Measurements from ENCODE around the gene CDYL.

The CDYL gene

GRCh38 chr6:4774715-4775493, 1.3 kb upstream of the CDYL start:
- DNase-seq (ENCODE audit: low read depth): peak; percentile 9

- DNase-seq (ENCODE audit: low read depth): peak; percentile 50
These were observed 592 bp upstream of the CDYL start for GRCh38 chr6:4775494-4776130.

DNA sequence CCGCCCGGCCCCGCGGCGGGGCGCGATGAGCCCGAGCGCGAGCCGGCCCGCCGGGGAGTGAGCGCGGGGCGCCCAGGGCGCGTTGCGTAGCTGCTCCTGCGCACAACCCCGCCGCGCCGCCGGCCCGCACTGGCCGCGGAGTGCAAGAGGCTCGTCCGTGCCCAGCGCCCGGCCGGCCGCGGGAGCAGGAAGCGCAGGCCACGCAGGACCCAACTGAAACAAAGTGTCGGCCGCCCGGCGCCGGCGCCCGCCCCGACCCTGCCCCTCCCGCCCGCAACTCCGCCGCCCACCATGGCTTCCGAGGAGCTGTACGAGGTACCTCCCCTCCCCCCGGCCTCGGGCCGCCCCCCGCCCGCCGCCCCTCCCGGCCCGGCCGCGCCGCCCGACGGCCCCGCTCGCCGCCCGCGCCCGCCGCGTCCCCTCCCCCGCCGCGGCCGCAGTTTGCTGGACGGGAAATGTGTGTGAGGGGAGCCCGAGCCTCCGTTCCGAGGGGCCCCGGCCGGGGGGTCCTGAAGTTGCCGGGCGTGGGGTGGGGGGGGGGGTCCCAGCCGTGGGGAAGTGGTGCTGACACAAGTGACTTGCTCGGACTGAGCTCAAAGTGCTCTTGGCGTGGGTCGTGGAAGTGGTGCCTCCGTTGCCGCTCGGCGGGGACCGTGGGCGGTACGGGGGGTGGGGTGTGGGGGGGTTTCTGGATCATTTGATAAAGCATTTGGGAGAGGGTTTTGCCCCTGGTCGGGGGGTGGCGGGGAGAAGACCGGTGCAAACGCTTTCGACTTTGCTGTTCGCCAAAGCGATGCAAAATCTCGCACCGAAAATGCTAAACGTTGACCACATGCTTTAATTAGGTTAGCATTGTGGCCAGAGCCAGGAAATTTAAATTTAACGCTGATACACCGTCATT, 539 bp downstream of the CDYL start:
- peak; percentile 22 for DNase-seq (ENCODE audit: low read depth)

- DNase-seq (ENCODE audit: low read depth): no peak
These were observed 1.3 kb downstream of the CDYL start for GRCh38 chr6:4777394-4777935.

DNA sequence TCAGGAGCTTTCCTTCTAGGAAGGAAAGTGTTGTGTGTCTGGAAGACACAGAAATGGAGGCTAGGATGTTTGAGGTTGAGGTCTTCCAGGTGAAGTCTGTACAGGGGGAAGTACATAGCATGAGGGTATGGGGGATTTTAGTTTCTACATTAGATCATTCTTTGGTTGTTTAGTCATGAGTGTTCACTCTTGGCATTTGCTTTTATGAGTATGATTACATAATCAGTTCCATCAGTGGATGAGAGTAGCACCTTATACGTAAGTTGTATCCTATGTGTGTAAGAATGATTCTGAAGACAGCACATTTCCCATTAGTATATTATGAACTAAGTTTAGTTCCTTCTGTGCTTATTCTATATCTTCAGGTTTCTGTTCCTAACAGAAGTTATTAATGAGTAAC, 1.9 kb downstream of the CDYL start:
- no peak for DNase-seq (ENCODE audit: low read depth)

DNA sequence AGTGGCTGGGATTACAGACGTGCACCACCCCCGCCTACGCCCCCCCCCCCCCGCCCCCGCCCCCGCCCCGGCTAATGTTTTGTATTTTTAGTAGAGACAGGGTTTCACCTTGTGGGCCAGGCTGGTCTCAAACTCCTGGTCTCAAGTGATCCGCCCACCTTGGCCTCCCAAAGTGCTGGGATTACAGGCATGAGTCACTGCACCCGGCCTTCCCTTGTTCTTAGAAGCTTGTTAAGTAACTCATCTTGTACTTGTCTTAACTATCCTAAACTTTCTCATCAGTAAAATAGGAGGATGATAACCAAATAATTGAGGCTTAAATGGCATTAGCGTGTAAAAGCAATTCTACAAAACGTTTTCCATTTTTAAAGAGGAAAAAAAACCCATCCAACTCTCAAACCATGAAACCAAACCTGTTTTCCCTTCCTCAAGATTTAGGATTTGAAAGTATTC, 4.2 kb downstream of the CDYL start:
- DNase-seq (ENCODE audit: low read depth): no peak

GRCh38 chr6:4781426-4781825, 5.2 kb downstream of the CDYL start:
- no peak for DNase-seq (ENCODE audit: low read depth)

- DNase-seq (ENCODE audit: low read depth): no peak
These were observed 5.9 kb downstream of the CDYL start for GRCh38 chr6:4781967-4782575.

DNA sequence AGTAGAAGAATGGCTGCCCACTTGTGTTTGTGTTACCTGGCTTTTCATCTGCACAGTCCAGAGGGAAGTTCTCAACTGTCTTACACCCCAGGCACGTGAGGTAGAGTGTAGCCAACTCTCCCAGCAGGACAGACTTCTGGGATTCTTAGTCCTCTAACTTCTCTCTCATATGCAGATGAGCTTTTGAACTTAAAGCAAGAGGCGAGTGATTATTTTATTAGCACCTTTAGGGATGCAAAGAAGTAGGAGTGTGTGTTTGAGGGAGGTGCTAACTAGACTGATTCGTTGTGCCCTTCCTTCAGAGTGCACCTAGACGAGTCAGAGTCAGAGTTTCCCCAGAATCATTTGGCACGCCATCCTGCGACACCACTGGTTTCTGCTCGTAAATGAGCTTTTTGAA, 10.8 kb downstream of the CDYL start:
- no peak for DNase-seq (ENCODE audit: low read depth)

DNA sequence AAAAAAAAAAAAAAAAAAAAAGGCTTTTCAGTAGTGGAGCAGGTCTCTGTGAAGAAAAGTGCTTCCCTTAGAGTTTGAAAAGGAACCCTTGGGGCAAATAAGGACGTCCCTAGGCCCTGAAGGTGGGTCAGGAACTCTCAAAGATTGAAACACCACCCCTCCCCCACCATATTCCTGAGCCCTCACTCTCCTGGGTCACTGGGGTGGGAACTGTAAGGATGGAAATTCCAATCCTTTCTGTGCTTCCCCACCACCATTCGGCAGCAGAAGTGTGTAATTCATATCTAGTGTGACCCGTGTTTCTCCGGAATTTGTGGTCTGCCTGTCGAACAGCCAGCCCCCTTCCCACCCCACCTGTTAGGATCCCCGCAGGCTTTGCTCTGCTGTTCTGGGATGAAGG, 12.3 kb downstream of the CDYL start:
- no peak for DNase-seq (ENCODE audit: low read depth)

DNA sequence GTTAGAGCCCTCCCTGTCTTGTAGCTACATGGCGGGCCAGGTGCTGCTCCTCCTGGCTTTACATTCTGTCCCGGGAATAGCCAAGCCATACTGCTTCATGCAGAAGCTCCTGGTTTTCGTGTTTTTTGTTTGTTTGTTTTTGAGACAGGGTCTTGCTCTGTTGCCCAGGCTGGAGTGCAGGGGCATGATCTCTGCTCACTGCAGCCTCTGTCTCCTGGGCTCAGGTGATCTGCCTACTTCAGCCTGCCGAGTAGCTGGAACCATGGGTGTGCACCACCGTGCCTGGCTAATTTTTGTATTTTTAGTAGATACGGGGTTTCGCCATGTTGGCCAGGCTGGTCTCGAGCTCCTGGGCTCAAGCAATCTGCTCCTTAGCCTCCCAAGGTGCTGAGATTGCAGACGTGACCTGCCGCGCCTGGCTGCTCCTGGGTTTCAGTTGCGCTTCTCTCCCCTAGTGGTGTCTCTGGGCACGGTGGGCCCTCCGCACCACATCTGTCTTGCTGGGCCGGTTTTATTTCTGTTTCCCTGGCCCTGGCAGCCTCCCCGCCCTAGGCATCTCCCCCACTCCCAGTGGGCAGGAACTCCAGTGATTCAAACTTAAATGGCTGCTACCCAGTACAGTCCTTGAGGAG, 12.9 kb downstream of the CDYL start:
- DNase-seq (ENCODE audit: low read depth): no peak

DNA sequence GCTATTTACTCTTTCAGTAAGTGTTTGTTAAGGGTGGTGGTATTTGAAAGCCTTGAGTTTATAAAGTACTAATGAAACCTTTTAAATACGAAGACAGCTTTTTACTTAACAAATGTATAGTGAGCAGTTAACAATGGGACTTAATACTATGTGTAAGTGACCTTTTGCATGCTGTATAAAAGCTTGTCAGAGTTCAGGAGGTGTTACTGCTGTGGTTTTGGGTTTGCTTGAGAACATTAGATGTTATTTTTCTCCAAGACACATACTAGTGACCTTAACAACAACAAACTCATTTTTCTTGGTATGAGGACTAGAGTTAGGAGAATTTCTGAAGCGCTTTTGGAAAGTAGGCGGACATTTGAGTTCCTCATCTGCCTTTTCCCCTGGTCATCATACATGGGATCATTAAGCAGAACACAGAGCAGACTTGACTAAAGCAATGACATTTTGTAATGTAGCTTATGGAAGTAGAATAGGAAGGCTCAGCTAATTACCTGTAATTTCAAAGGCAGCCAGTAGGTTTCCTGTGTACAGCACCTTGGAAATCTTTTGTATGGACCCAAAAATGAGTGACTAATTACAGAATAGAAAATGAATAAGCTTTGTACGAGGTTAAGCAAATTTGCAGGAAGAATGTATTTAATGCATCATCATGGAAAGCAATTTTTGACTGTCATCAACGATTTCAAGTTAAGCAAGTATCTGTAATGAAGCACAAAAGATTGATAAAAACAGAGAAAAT, 14.1 kb downstream of the CDYL start:
- no peak for DNase-seq (ENCODE audit: low read depth)

GRCh38 chr6:4794140-4794707, 18.0 kb downstream of the CDYL start:
- no peak for DNase-seq (ENCODE audit: low read depth)

DNA sequence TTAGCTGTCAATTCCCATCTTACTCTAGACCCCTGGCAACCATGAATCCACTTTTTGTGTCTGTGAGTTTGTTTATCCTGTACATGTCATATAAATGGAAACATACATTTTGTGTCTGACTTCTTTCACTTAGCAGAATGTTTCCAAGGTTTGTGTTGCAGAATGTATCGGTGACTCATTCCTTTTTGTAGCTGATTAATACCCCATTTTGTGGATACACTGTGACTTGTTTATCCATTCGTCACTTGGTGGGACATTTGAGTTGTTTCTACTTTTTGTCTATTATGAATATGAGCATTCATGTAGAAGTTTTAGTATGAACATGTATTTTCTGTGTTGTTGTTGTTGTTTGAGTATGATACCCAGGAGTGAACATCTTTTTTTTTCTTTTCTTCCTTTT, 21.4 kb downstream of the CDYL start:
- no peak for DNase-seq (ENCODE audit: low read depth)

DNA sequence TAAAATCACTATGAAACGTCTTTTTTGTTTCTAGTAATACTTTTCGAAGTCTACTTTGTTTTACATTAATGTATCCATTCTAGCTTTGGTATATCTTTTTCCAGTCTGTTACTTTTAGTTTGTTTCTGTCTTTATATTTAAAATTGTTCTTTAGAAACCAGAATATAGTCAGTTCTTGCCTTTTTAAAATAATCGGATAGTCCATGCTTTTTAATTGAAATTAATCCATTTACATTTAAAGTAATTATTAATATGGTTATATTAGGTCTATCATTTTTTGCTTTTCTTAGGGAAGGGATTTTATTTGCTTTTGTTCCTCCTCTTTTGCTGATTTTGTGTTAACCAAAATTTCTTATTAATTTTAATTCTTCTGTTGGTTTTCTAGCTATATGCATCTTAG, 23.7 kb downstream of the CDYL start:
- no peak for DNase-seq (ENCODE audit: low read depth)

GRCh38 chr6:4800662-4801061, 24.5 kb downstream of the CDYL start:
- DNase-seq (ENCODE audit: low read depth): no peak

GRCh38 chr6:4801491-4802110, 25.4 kb downstream of the CDYL start:
- DNase-seq (ENCODE audit: low read depth): no peak

DNA sequence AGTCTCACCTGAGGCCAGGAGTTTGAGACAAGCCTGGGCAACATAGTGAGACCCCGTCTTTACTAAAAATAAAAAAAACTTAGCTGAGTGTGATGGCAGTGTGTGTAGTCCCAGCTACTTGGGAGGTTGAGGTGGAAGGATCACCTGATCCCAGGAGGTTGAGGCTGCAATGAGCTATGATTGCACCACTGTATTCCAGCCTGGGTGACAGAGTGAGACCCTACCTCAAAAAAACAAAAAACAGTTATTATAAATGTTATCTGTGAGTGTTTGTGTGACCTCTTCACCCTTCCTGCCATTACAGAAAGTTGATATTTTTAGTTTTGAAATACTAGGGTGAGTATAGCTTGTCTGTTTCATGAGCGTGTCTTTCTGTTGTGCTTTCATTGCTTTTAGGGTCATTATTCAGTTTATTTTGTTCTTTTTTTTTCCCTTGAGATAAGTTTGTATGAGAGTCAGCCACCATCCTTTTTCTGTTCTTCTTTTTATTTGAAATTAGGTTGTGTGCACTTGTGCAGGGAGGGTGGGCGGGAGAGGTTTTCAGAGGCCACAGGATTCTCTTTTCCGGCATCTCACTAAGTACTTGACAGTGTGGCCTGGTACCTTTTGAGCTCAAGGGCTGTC, 26.2 kb downstream of the CDYL start:
- DNase-seq (ENCODE audit: low read depth): no peak

DNA sequence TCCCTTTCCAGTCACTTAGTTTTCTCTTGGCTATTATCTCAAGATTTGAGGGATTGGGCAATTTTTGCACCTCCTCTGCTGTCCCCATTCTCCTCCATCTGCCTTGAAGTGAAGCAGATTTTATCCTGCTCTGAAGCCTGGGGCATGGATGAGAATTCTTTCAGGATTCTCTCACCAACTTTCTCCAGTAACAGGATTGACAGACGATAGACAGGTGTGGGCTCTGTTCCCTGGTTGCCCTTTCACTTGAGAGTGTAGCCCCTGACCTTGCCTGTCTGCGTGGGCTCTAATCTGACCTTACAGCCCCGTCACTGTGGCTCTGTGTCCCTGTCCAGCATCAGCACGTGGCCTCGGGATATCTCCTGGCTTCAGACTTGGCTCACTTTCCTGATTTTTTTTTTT, 27.1 kb downstream of the CDYL start:
- DNase-seq (ENCODE audit: low read depth): no peak

GRCh38 chr6:4804095-4804494, 27.9 kb downstream of the CDYL start:
- no peak for DNase-seq (ENCODE audit: low read depth)

All from activated gamma-delta T cell treated with anti-CD3 and anti-CD28 coated beads, Interleukin-2, amount 50 U/mL, for 16 hours (primary cell).